ENCODE results near the gene PLA2G2C.

The PLA2G2C gene

GRCh38 chr1:20187813-20188454 lies 1.6 kb upstream of the PLA2G2C start:
- ChIA-PET POLR2A (interaction anchor here (0.7 to 1.3 kb wide), 2 partner anchors 9 to 27 kb away, joined by 3 to 4 read pairs; no protein-coding TSS in a partner anchor), CTCF (interaction anchor here (0.6 to 1.6 kb wide), 7 partner anchors 8 to 1184 kb away, joined by 3 to 6 read pairs (median 4); no protein-coding TSS in a partner anchor)
- H3K27ac ChIP-seq (ENCODE audit: extremely low read depth, low read depth, low read length): no peak overlapping the region
- H3K9me3 ChIP-seq (ENCODE audit: control insufficient read depth, insufficient read depth, low read depth, low read length): no peaks in the 10 kb centered on the region
- no peaks in the 10 kb centered on the region for H3K36me3 ChIP-seq (ENCODE audit: control insufficient read depth in 2 of 2, insufficient read depth in 1 of 2, low read length in 2 of 2)
- no peaks in the 10 kb centered on the region for H3K4me1 ChIP-seq (ENCODE audit: control insufficient read depth, insufficient read depth, low read length)
- TF ChIP-seq ZFP37 (tag by site-specific recombination; IDR thresholded peaks at IDR 0.05) (no peak), ZFHX2 (tag by site-specific recombination; conservative IDR thresholded peaks at IDR 0.05) (peak; percentile 77), EGR2 (tag by site-specific recombination; IDR thresholded peaks at IDR 0.05; ENCODE audit: low read depth) (peak; percentile 73), ZBTB1 (tag by site-specific recombination; IDR thresholded peaks at IDR 0.05) (no peak)
- TF ChIP-seq, protein P1, sequence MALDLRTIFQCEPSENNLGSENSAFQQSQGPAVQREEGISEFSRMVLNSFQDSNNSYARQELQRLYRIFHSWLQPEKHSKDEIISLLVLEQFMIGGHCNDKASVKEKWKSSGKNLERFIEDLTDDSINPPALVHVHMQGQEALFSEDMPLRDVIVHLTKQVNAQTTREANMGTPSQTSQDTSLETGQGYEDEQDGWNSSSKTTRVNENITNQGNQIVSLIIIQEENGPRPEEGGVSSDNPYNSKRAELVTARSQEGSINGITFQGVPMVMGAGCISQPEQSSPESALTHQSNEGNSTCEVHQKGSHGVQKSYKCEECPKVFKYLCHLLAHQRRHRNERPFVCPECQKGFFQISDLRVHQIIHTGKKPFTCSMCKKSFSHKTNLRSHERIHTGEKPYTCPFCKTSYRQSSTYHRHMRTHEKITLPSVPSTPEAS (tag by site-specific recombination; IDR thresholded peaks at IDR 0.05): no peak
- no peak overlapping the region for H3K4me3 ChIP-seq (ENCODE audit: low read depth, low read length)

DNA sequence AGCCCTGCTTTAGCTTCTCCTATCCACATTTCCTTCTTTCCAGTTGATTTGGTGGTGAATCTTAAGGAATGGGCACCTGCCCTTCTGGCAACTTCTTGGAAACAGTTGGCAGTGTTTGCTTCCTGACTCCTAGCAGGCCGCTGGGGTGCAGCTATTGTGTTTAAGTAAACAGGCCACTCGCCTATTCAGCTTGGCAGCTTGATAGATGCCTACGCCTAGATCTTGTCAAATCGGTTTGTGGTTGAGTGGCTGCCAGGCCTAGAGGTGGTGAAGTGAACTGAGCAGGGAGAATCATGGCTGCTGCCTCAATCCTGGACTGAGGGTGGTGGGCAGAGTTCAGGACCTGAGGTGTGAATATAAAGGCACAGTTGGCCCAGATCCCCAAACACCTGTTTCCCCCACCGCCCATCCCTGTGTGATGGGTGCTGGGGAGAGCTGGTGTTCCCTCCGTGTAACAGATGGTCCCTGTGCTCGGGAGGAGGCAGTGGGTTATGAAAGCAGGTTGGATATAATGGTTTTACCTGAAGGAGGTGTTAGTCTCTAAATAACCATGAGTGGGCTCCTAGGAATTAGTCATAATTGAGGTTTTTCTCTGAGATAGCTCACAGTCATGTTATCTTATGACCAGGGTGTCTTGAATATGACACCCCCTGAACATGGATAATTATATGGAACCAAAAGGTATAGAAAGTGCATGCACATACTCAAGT lies 940 bp upstream of the PLA2G2C start:
- TF ChIP-seq ZNF830 (tag by site-specific recombination; IDR thresholded peaks at IDR 0.05; ENCODE audit: low read depth) (no peak), ZNF426 (tag by site-specific recombination; IDR thresholded peaks at IDR 0.05) (no peak), PBX3 (CRISPR knock-in tag; IDR thresholded peaks at IDR 0.05) (no peak), ZNF596 (tag by site-specific recombination; IDR thresholded peaks at IDR 0.05) (no peak), SP3 (tag by site-specific recombination; IDR thresholded peaks at IDR 0.05) (no peak), ZBTB20 (tag by site-specific recombination; IDR thresholded peaks at IDR 0.05) (no peak), ZNF19 (tag by site-specific recombination; IDR thresholded peaks at IDR 0.05; ENCODE audit: low read depth) (no peak), ZNF621 (tag by site-specific recombination; IDR thresholded peaks at IDR 0.05) (no peak), ZNF777 (tag by site-specific recombination; IDR thresholded peaks at IDR 0.05; ENCODE audit: borderline replicate concordance) (no peak)
- Histone ChIP-seq H3K4me3 (ENCODE audit: low read depth, low read length) (no peak overlapping the region), H3K4me1 (ENCODE audit: control insufficient read depth, insufficient read depth, low read length) (no peaks in the 10 kb centered on the region)

GRCh38 chr1:20184997-20185833 lies 1.1 kb downstream of the PLA2G2C start:
- ChIA-PET POLR2A (no interaction called here), CTCF (interaction anchor here (1.0 kb wide), 1 partner anchor 27 kb away, joined by 3 read pairs; no protein-coding TSS in a partner anchor)
- Histone ChIP-seq H3K36me3 (ENCODE audit: control insufficient read depth in 2 of 2, insufficient read depth in 1 of 2, low read length in 2 of 2) (no peaks in the 10 kb centered on the region), H3K4me1 (ENCODE audit: control insufficient read depth, insufficient read depth, low read length) (no peaks in the 10 kb centered on the region), H3K9me3 (ENCODE audit: control insufficient read depth, insufficient read depth, low read depth, low read length) (no peaks in the 10 kb centered on the region), H3K27ac (ENCODE audit: extremely low read depth, low read depth, low read length) (no peak overlapping the region), H3K4me3 (ENCODE audit: low read depth, low read length) (no peak overlapping the region)
- TF ChIP-seq ZNF510 (tag by site-specific recombination; IDR thresholded peaks at IDR 0.05; ENCODE audit: insufficient replicate concordance): no peak
- no peak for TF ChIP-seq GLI4 (tag by site-specific recombination; IDR thresholded peaks at IDR 0.05)
- no peak for TF ChIP-seq ZNF544 (tag by site-specific recombination; IDR thresholded peaks at IDR 0.05)
- no peak for TF ChIP-seq ZNF221 (tag by site-specific recombination; IDR thresholded peaks at IDR 0.05; ENCODE audit: borderline replicate concordance)
- no peak for TF ChIP-seq HIC1 (tag by site-specific recombination; IDR thresholded peaks at IDR 0.05)
- TF ChIP-seq ZNF169 (tag by site-specific recombination; IDR thresholded peaks at IDR 0.05): no peak
- no peak for TF ChIP-seq TRIM28 (IDR thresholded peaks at IDR 0.05; ENCODE audit: borderline replicate concordance, low read length)
- TF ChIP-seq ZNF266 (tag by site-specific recombination; IDR thresholded peaks at IDR 0.05; ENCODE audit: low read depth): no peak

More for the DNA sequence above, 940 bp upstream of the PLA2G2C start:
- ChIA-PET POLR2A (interaction anchor here (0.7 to 1.3 kb wide), 2 partner anchors 8 to 27 kb away, joined by 3 to 4 read pairs; no protein-coding TSS in a partner anchor), CTCF (interaction anchor here (0.6 to 1.6 kb wide), 4 partner anchors 9 to 1185 kb away, joined by 3 to 6 read pairs (median 4); no protein-coding TSS in a partner anchor)
- Histone ChIP-seq H3K9me3 (ENCODE audit: control insufficient read depth, insufficient read depth, low read depth, low read length) (no peaks in the 10 kb centered on the region), H3K36me3 (ENCODE audit: control insufficient read depth in 2 of 2, insufficient read depth in 1 of 2, low read length in 2 of 2) (no peaks in the 10 kb centered on the region), H3K27ac (ENCODE audit: extremely low read depth, low read depth, low read length) (no peak overlapping the region)

Measured in HEK293 (cell line).